Effector memory CD4-positive, alpha-beta T cell (primary cell): ENCODE results near the gene APCDD1L.

Experiments used
- DNase-seq, 3 donors: peaks; one replicate each; pipeline ENCODE4 v3.0.0-alpha.2; 2020
- H3K27ac ChIP-seq: 2 replicates; pipeline ENCODE4 v1.7.0; 2013; ENCODE audit warnings: mild to moderate bottlenecking, low read length, moderate library complexity; ENCODE audit not compliant: insufficient read depth, poor library complexity, severe bottlenecking
- H3K27me3 ChIP-seq: replicated peaks from 2 replicates; pipeline ENCODE4 v1.7.0; 2013; ENCODE audit warnings: mild to moderate bottlenecking, low read length; ENCODE audit not compliant: insufficient read depth, control insufficient read depth, poor library complexity, severe bottlenecking
- H3K36me3 ChIP-seq: 2 replicates; pipeline ENCODE4 v1.7.0; 2013; ENCODE audit warnings: mild to moderate bottlenecking, low read length, moderate library complexity; ENCODE audit not compliant: control insufficient read depth, insufficient read depth
- H3K4me1 ChIP-seq: 2 replicates; pipeline ENCODE4 v1.7.0; 2013; ENCODE audit warnings: low read length, mild to moderate bottlenecking; ENCODE audit not compliant: control insufficient read depth, insufficient read depth, poor library complexity, severe bottlenecking
- H3K4me3 ChIP-seq: 2 replicates; pipeline ENCODE4 v1.7.0; 2013; ENCODE audit warnings: low read length, low read depth, mild to moderate bottlenecking; ENCODE audit not compliant: insufficient read depth, poor library complexity, severe bottlenecking
- H3K9me3 ChIP-seq: 2 replicates; pipeline ENCODE4 v1.7.0; 2013; ENCODE audit warnings: mild to moderate bottlenecking, low read length, moderate library complexity; ENCODE audit not compliant: control insufficient read depth
- total RNA-seq, 3 donors: gene quantifications; one replicate each; lab custom pipeline; 2026; lab: John Stamatoyannopoulos, UW

Gene APCDD1L
- 0 reads per million in 3 donors for total RNA-seq

DNA sequence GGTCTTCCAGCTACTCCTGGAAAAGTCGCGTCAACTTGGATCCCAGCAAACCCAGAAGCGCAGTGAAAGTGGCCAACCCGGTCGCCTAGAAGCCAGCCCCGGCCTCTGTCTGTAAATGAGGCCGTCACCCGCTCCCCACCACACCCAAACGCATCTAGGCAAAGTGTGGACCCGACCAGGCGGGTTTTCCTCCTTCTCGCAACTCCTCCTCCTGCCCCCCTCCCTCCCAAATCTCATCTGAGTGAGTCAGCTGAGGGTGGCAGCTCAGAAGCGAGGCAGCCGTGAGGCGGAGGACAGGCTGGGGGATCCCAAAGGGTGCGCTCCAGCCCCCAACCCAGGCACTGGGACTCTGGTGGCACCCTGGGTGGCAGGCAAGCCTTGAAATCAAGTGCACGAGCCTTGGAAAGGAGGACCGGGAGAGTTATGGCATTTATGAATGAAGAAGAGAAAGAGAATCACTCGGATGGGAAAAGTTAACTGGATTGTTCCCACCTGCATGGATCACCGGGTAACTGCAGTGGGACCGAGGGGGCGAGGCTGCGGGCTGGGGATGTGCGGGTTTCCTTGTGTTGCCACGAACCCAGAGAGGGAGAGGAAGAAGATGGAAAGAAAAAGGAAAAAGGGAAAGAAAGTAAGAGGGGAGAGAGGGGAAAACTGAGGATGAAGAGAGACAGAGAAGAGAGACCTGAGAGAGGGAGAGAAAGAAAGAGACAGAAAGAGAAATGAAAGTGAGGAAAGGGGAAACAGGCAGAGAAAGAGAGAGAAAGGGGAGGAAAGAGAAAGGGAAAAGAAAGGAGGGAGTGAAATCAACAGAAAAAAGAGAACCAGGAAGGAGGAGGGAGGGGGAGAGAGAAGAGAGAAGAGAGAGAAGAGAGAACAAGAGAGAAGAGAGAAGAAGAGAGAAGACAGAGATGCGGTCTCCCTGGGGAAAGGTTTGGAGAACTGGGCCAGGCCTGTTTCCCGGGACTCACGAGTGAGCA is at the start of gene APCDD1L:
Gene APCDD1L, minus strand, starts transcription at position 167 of the 980 bp plus-strand sequence. CDS start 692 bp downstream, outside the sequence.
- H3K9me3 ChIP-seq, result no peaks in the 10 kb centered on the region
- DNase-seq, result no peak
- H3K4me1 ChIP-seq, result no peaks in the 10 kb centered on the region
- no peak within 1 kb of the TSS for H3K27ac ChIP-seq
- no peaks in the 10 kb centered on the region for H3K36me3 ChIP-seq
- H3K4me3 ChIP-seq, result no peak within 1 kb of the TSS
- peaks cover 14% of the 10 kb centered on the region for H3K27me3 ChIP-seq

- no peak overlapping the region for H3K4me3 ChIP-seq
- no peaks in the 10 kb centered on the region for H3K27me3 ChIP-seq
- H3K9me3 ChIP-seq, result no peaks in the 10 kb centered on the region
- no peak overlapping the region for H3K27ac ChIP-seq
- no peaks in the 10 kb centered on the region for H3K4me1 ChIP-seq
- H3K36me3 ChIP-seq, result no peaks in the 10 kb centered on the region
- DNase-seq, result no peak
Observed at GRCh38 chr20:58559368-58559729, 44.1 kb upstream of the APCDD1L start.

DNA sequence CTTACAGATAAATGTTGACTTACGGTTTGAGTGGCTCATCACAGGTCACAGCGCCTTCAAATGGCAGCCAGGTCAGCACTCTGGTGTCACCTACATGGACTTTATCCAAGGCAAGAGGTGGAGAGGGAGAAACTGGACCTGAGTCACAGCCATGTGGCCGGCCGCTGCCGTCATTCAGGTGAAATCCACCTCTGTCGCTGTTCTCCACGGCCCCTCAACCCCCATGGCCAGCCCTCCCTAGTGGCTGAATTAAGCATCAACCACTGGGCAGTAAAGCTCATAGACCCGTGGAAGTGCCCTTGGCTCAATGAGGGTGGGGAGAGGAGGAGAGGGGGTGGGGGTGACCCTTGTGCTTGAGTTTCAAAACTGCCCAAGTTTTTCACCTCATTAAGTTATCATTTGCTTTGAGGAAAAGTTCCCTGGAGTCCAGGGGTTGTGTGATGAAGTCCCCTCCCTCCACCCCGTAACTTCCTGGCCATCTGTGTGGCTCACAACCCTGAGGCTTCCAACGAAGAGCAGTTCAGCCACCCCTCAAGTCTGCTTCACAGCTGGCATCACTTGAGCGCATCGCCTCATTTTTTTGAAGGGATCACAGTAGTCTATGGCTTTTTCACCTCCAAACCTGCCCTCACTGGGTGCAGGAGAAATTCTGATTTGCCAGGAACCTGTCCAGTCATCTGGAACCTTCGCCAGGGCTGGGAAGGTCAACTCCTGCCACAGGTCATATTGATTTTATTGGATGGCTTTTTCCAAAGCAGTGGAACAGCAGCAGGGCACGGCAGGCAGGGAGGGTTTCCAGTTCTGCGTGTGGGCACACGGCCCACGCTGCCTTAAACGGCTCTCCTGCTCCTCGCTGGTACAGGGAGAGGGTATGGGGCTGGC is 43.5 kb upstream of the APCDD1L start:
- DNase-seq, result no peak
- H3K9me3 ChIP-seq, result no peaks in the 10 kb centered on the region
- H3K36me3 ChIP-seq, result no peaks in the 10 kb centered on the region
- no peaks in the 10 kb centered on the region for H3K27me3 ChIP-seq
- H3K4me3 ChIP-seq, result no peak overlapping the region
- no peaks in the 10 kb centered on the region for H3K4me1 ChIP-seq
- H3K27ac ChIP-seq, result no peak overlapping the region

- no peak for DNase-seq
- H3K4me1 ChIP-seq, result no peaks in the 10 kb centered on the region
- H3K4me3 ChIP-seq, result no peak overlapping the region
- H3K27me3 ChIP-seq, result no peaks in the 10 kb centered on the region
- H3K9me3 ChIP-seq, result no peaks in the 10 kb centered on the region
- H3K36me3 ChIP-seq, result no peaks in the 10 kb centered on the region
- no peak overlapping the region for H3K27ac ChIP-seq
Observed at GRCh38 chr20:58557733-58558342, 42.6 kb upstream of the APCDD1L start.

DNA sequence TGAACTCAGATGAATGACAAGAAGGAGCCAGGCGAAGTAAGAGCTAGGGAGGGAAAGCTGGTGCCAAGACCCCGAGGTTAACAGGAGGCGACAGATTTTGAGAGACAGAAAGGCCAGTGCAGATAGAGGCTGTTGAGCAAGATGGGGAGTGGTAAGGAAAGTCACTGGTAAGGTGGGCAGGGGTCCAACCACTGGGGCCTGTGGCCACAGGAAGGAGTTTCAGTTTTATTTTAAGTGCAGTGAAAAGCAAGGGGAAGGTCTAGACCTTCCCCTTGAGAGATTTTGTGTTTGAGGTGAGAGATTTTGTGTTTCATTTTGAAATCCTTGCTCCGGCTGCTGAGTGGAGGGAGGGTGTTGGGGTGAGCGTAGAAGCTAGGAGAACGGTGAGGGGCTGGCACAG is 41.8 kb upstream of the APCDD1L start:
- Histone ChIP-seq H3K27me3 (no peaks in the 10 kb centered on the region), H3K4me1 (no peaks in the 10 kb centered on the region), H3K27ac (no peak overlapping the region), H3K4me3 (no peak overlapping the region), H3K36me3 (no peaks in the 10 kb centered on the region), H3K9me3 (no peaks in the 10 kb centered on the region)
- no peak for DNase-seq

GRCh38 chr20:58555078-58555765 is 40.0 kb upstream of the APCDD1L start:
- no peaks in the 10 kb centered on the region for H3K27me3 ChIP-seq
- DNase-seq, result no peak

DNA sequence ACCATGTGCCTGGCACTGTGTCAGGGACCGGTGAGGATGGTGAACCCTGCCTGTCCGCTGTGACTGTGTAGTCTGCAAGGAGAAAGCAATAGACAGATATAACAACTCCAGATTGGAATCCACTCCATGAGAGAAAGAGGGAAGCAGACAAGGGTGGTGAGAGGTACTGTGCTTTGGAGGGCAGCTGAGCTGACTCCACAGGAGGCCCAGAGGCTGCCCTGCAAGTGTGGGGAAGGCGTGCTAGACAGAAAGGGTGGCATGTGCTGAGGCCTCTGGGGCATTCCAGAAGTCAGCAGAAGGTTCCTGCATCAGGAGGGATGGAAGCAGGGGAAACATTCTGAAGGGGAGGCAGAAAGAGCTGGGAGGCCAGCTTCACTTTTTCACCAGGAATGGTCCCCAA is 39.3 kb upstream of the APCDD1L start:
- Histone ChIP-seq H3K27ac (no peak overlapping the region), H3K4me3 (no peak overlapping the region), H3K4me1 (no peaks in the 10 kb centered on the region), H3K27me3 (no peaks in the 10 kb centered on the region), H3K36me3 (no peaks in the 10 kb centered on the region), H3K9me3 (no peaks in the 10 kb centered on the region)
- no peak for DNase-seq

More at GRCh38 chr20:58555078-58555765, 40.0 kb upstream of the APCDD1L start:
- Histone ChIP-seq H3K4me3 (no peak overlapping the region), H3K4me1 (no peaks in the 10 kb centered on the region), H3K9me3 (no peaks in the 10 kb centered on the region), H3K27ac (no peak overlapping the region), H3K36me3 (no peaks in the 10 kb centered on the region)

- Histone ChIP-seq H3K9me3 (no peaks in the 10 kb centered on the region), H3K4me3 (no peak overlapping the region), H3K4me1 (no peaks in the 10 kb centered on the region), H3K27ac (no peak overlapping the region), H3K27me3 (no peaks in the 10 kb centered on the region), H3K36me3 (no peaks in the 10 kb centered on the region)
- DNase-seq, result no peak
Observed at GRCh38 chr20:58553841-58554240, 38.6 kb upstream of the APCDD1L start.

DNA sequence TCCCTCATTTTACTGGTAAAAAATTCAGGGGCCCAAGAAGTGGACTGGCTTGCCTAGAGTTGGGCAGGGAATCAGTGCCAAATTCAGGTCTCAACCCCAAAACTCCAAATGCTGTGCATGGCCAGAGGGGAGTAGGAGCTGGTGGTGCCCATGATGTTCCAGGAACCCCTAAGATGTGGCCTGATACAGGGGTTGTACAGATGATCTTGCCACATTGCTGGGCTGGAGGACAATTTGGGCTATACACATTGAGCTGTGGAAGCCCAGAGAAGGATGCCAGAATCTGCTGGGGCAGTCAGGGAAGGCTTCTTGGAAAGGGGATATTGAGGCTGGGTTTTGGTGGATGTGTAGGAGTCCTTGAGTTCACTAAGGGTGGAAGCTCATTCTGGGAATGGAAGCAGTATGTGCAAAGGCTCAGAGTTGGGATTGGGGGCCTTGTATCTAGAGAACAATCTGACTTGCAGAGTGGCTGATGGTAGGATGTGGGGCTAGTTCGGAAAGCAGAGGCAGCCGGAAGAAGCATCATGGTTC is 38.0 kb upstream of the APCDD1L start:
- no peaks in the 10 kb centered on the region for H3K27me3 ChIP-seq

More for the DNA sequence above, 38.0 kb upstream of the APCDD1L start:
- no peak overlapping the region for H3K27ac ChIP-seq
- no peak for DNase-seq
- no peak overlapping the region for H3K4me3 ChIP-seq
- H3K36me3 ChIP-seq, result no peaks in the 10 kb centered on the region
- H3K9me3 ChIP-seq, result no peaks in the 10 kb centered on the region
- H3K4me1 ChIP-seq, result no peaks in the 10 kb centered on the region
